ENCODE measurements around the gene TSHZ3.

Gene TSHZ3

GRCh38 chr19:31289381-31289880 lies 59.8 kb downstream of the TSHZ3 start:
- Histone ChIP-seq H3K4me1 (ENCODE audit: low read length) (no peaks in the 10 kb centered on the region), H3K9ac (ENCODE audit: low read length) (no peak overlapping the region), H3K4me2 (ENCODE audit: low read length) (no peak overlapping the region), H3K79me2 (ENCODE audit: low read length) (no peaks in the 10 kb centered on the region), H4K20me1 (ENCODE audit: insufficient read depth, low read length) (no peaks in the 10 kb centered on the region), H3K36me3 (replicated peaks; ENCODE audit: low read depth, low read length) (no peaks in the 10 kb centered on the region), H3K27me3 (ENCODE audit: low read depth, low read length) (no peaks in the 10 kb centered on the region), H3K4me3 (ENCODE audit: low read length) (no peak overlapping the region), H2AFZ (ENCODE audit: low read depth, low read length) (no peak overlapping the region), H3K27ac (ENCODE audit: low read length) (no peak overlapping the region), H3K9me3 (ENCODE audit: insufficient read depth, low read length) (no peaks in the 10 kb centered on the region)
- TF ChIP-seq EZH2phosphoT487 (IDR thresholded peaks at IDR 0.05; ENCODE audit: low read depth), result no peak
- TF ChIP-seq CTCF (IDR thresholded peaks at IDR 0.05; ENCODE audit: low read depth, low read length), result no peak

GRCh38 chr19:31286491-31286890 lies 62.7 kb downstream of the TSHZ3 start:
- Histone ChIP-seq H3K4me1 (ENCODE audit: low read length) (no peaks in the 10 kb centered on the region), H3K4me3 (ENCODE audit: low read length) (no peak overlapping the region), H3K27ac (ENCODE audit: low read length) (no peak overlapping the region), H3K27me3 (ENCODE audit: low read depth, low read length) (no peaks in the 10 kb centered on the region), H4K20me1 (ENCODE audit: insufficient read depth, low read length) (no peaks in the 10 kb centered on the region), H3K79me2 (ENCODE audit: low read length) (no peaks in the 10 kb centered on the region), H3K4me2 (ENCODE audit: low read length) (no peak overlapping the region), H3K9ac (ENCODE audit: low read length) (no peak overlapping the region), H3K9me3 (ENCODE audit: insufficient read depth, low read length) (no peaks in the 10 kb centered on the region), H2AFZ (ENCODE audit: low read depth, low read length) (no peak overlapping the region), H3K36me3 (replicated peaks; ENCODE audit: low read depth, low read length) (no peaks in the 10 kb centered on the region)
- TF ChIP-seq EZH2phosphoT487 (IDR thresholded peaks at IDR 0.05; ENCODE audit: low read depth), result no peak
- TF ChIP-seq CTCF (IDR thresholded peaks at IDR 0.05; ENCODE audit: low read depth, low read length), result no peak

- no peaks in the 10 kb centered on the region for H4K20me1 ChIP-seq (ENCODE audit: insufficient read depth, low read length)
- H3K9ac ChIP-seq (ENCODE audit: low read length), result no peak overlapping the region
- no peak overlapping the region for H3K27ac ChIP-seq (ENCODE audit: low read length)
- H3K4me1 ChIP-seq (ENCODE audit: low read length), result no peaks in the 10 kb centered on the region
- H3K27me3 ChIP-seq (ENCODE audit: low read depth, low read length), result no peaks in the 10 kb centered on the region
- H2AFZ ChIP-seq (ENCODE audit: low read depth, low read length), result no peak overlapping the region
- H3K9me3 ChIP-seq (ENCODE audit: insufficient read depth, low read length), result no peaks in the 10 kb centered on the region
- H3K79me2 ChIP-seq (ENCODE audit: low read length), result no peaks in the 10 kb centered on the region
- no peaks in the 10 kb centered on the region for H3K36me3 ChIP-seq (replicated peaks; ENCODE audit: low read depth, low read length)
- H3K4me2 ChIP-seq (ENCODE audit: low read length), result no peak overlapping the region
- no peak for TF ChIP-seq CTCF (IDR thresholded peaks at IDR 0.05; ENCODE audit: low read depth, low read length)
- H3K4me3 ChIP-seq (ENCODE audit: low read length), result no peak overlapping the region
Observed at GRCh38 chr19:31285744-31286143, 63.5 kb downstream of the TSHZ3 start.

GRCh38 chr19:31284621-31285020 lies 64.6 kb downstream of the TSHZ3 start:
- no peak overlapping the region for H3K4me2 ChIP-seq (ENCODE audit: low read length)
- H3K27me3 ChIP-seq (ENCODE audit: low read depth, low read length), result no peaks in the 10 kb centered on the region
- H3K9ac ChIP-seq (ENCODE audit: low read length), result no peak overlapping the region
- no peaks in the 10 kb centered on the region for H4K20me1 ChIP-seq (ENCODE audit: insufficient read depth, low read length)
- H3K36me3 ChIP-seq (replicated peaks; ENCODE audit: low read depth, low read length), result no peaks in the 10 kb centered on the region
- H3K79me2 ChIP-seq (ENCODE audit: low read length), result no peaks in the 10 kb centered on the region
- H3K4me1 ChIP-seq (ENCODE audit: low read length), result no peaks in the 10 kb centered on the region
- TF ChIP-seq CTCF (IDR thresholded peaks at IDR 0.05; ENCODE audit: low read depth, low read length) (no peak), EZH2phosphoT487 (IDR thresholded peaks at IDR 0.05; ENCODE audit: low read depth) (no peak)
- H2AFZ ChIP-seq (ENCODE audit: low read depth, low read length), result no peak overlapping the region
- H3K27ac ChIP-seq (ENCODE audit: low read length), result no peak overlapping the region
- no peaks in the 10 kb centered on the region for H3K9me3 ChIP-seq (ENCODE audit: insufficient read depth, low read length)
- no peak overlapping the region for H3K4me3 ChIP-seq (ENCODE audit: low read length)

All from OCI-LY3 (cell line).